ENCODE results near the gene RFX1.

Gene RFX1

DNA sequence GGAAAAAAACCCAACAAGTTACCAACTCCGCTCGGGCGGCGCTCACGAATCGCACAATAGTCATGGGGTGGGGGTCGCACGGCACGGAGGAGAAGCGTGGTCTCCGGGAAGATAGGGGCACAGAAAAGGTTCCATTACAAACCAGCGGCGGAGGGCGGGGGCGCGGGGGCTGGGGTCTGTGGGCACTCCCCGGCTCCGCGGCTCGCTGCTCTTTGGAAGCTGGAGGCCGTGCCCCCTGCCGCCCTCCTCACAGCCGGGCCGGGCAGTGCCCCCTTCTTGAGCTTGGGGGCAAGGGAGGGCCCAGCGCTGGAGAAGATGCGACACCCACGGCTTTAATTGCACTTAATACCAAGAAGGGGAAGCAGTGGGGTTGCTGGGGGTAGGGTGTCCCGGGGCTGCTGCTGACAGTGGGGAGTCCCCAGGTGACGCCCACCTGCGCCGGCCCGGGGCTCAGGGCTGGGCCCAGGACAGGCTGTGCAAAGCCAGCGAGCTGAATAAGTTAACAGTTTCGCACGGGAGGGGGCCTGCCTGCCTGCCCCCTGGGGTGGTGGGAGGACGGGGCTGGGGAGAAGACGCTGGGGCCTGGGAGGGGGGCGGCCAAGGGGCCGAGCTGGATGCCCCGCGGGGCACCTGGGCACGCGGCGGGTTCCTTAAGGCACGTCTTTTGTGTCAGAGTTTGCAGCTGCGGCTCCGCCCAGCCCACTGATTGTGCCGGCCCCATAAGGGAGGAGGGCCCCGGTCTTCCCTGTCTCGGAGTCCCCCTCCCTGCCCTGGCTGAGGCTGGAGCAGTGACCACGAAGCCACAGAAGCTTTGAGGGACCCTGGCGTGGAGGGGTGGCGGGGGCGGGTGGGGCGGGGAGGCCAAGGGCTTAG is 44.1 kb downstream of the RFX1 start:
- no peak for DNase-seq (ENCODE audit: low read depth, low spot score)
- TF ChIP-seq ZNF274 (IDR thresholded peaks at IDR 0.05; ENCODE audit: low read depth, low read length) (no peak), SUZ12 (IDR thresholded peaks at IDR 0.05; ENCODE audit: extremely low read depth, insufficient read depth, insufficient read length) (no peak), YY1 (IDR thresholded peaks at IDR 0.05; ENCODE audit: insufficient read depth, insufficient read length) (no peak)
- Histone ChIP-seq H3K36me3 (ENCODE audit: insufficient read depth, insufficient read length, low read length) (peaks cover 88% of the 10 kb centered on the region), H3K27me3 (ENCODE audit: insufficient read depth, insufficient read length) (no peaks in the 10 kb centered on the region), H3K4me1 (ENCODE audit: insufficient read depth, insufficient read length) (peaks cover 22% of the 10 kb centered on the region), H3K9ac (ENCODE audit: insufficient read length, low read depth) (no peak overlapping the region), H3K4me3 (ENCODE audit: insufficient read length, low read depth) (no peak overlapping the region), H3K9me3 (ENCODE audit: insufficient read depth, low read length) (no peaks in the 10 kb centered on the region)

DNA sequence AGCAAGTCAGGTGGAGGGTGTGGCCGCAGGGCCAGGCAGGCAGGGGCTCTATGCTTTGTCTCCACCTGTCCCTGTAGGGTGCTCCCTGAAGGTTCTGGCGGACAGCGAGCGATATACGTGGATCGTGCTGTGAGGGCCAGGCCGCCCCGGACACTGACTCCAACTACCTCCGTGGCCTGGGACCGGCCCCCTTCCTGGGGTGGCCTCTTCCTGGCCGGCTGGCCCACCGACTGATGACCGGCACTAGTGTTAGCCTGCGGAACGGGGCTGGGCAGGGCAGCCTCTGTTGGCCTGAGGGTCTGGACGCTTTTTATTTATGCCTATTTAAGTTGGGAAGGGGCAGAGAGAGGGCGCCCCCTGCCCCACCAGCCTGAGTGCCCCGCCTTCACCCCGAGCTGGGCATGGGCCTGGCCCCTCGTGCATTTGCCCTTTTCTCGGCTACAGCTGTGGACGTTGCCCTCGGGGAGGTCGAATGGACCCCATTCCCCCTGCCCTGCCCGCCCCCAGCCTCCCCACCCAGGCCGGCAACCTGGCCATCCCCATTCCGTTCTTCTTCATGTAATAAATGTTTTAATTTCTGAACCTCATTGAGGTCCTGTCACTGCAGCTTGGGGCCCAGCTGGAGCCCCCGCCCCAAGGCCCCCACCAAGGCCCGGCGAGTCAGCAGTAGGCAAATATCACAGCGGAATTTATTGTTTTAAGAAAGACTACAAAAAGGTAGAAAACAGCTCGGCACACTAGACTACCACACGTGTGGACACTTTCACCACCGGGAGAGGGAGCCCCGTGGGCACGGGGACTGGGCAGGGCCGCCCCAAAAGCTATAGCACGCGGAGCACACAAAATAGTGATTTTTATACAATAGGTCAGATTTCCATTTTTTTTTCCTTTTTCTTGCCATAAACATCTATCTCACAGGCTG is 45.0 kb downstream of the RFX1 start:
- no peak overlapping the region for H3K9ac ChIP-seq (ENCODE audit: insufficient read length, low read depth)
- H3K4me1 ChIP-seq (ENCODE audit: insufficient read depth, insufficient read length), result peaks cover 22% of the 10 kb centered on the region
- H3K27me3 ChIP-seq (ENCODE audit: insufficient read depth, insufficient read length), result no peaks in the 10 kb centered on the region
- TF ChIP-seq SUZ12 (IDR thresholded peaks at IDR 0.05; ENCODE audit: extremely low read depth, insufficient read depth, insufficient read length) (no peak), ZNF274 (IDR thresholded peaks at IDR 0.05; ENCODE audit: low read depth, low read length) (no peak), YY1 (IDR thresholded peaks at IDR 0.05; ENCODE audit: insufficient read depth, insufficient read length) (no peak)
- DNase-seq (ENCODE audit: low read depth, low spot score), result no peak
- peaks cover 88% of the 10 kb centered on the region for H3K36me3 ChIP-seq (ENCODE audit: insufficient read depth, insufficient read length, low read length)
- no peak overlapping the region for H3K4me3 ChIP-seq (ENCODE audit: insufficient read length, low read depth)
- no peaks in the 10 kb centered on the region for H3K9me3 ChIP-seq (ENCODE audit: insufficient read depth, low read length)

DNA sequence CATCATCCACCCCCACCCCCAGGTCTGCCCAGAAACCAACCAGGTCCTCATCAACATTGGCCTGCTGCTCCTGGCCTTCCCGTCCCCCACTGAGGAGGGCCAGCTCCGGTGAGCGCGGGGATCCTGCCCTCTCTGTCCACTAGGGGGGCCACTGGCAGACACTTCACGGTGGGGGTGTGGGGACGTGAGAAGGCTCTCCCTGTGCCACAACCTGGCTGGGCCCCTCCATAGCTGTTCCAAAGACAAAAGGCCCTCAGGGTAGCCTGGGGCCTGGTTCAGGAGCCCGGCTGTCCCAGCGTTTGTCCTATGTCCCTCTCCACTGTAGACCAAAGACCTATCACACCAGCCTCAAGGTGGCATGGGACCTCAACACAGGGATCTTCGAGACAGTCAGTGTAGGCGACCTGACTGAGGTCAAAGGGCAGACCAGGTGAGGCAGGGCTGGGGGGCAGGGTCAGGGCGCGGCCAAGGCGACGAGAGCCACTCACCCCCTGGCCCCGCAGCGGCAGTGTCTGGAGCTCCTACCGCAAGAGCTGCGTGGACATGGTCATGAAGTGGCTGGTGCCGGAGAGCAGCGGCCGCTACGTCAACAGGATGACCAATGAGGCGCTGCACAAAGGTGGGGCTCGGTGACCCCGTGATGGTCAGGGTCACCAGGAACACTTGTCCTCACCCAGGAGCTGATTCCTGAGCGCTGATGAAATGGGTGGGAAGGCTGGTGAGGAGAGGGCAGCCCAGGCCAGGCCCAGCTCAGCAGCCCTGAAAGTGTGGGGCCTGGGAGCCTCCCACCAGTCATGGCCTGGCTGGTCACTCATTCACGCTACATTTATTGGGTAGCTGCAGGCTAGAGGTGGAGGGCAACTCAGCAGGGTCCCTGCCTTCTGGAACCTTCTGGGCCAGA is 45.9 kb downstream of the RFX1 start:
- Histone ChIP-seq H3K9me3 (ENCODE audit: insufficient read depth, low read length) (no peaks in the 10 kb centered on the region), H3K9ac (ENCODE audit: insufficient read length, low read depth) (no peak overlapping the region), H3K4me3 (ENCODE audit: insufficient read length, low read depth) (no peak overlapping the region), H3K27me3 (ENCODE audit: insufficient read depth, insufficient read length) (no peaks in the 10 kb centered on the region), H3K36me3 (ENCODE audit: insufficient read depth, insufficient read length, low read length) (peaks cover 88% of the 10 kb centered on the region), H3K4me1 (ENCODE audit: insufficient read depth, insufficient read length) (peaks cover 19% of the 10 kb centered on the region)
- no peak for TF ChIP-seq SUZ12 (IDR thresholded peaks at IDR 0.05; ENCODE audit: extremely low read depth, insufficient read depth, insufficient read length)
- no peak for TF ChIP-seq ZNF274 (IDR thresholded peaks at IDR 0.05; ENCODE audit: low read depth, low read length)
- TF ChIP-seq YY1 (IDR thresholded peaks at IDR 0.05; ENCODE audit: insufficient read depth, insufficient read length), result no peak
- no peak for DNase-seq (ENCODE audit: low read depth, low spot score)

DNA sequence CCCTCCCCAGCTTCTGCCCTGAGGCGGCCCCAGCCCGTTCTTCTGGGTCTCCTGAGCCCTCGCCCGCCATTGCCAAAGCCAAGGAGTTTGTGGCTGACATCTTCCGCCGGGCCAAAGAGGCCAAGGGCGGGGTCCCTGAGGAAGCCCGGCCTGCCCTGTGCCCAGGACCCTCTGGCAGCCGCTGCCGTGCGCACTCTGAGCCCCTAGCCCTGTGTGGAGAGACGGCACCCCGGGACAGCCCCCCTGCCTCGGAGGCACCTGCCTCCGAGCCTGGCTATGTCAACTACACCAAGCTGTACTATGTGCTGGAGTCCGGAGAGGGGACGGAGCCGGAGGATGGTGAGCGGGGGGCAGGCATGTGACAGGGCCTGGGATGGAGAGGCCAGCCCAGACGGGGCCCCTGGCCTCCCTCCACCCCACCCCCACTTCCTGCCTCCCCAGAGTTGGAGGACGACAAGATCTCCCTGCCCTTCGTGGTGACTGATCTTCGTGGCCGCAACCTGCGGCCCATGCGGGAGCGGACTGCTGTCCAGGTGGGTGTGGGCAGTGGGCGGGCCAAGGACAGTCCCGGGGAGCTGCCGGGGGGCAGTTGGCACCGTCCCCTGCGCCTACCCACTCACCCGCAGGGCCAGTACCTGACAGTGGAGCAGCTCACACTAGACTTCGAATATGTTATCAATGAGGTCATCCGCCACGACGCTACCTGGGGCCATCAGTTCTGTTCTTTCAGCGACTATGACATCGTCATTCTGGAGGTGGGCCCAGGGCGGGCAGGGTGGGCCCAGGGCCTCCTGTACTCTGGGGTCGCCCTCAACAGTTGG is 46.8 kb downstream of the RFX1 start:
- Histone ChIP-seq H3K4me3 (ENCODE audit: insufficient read length, low read depth) (no peak overlapping the region), H3K27me3 (ENCODE audit: insufficient read depth, insufficient read length) (no peaks in the 10 kb centered on the region), H3K9ac (ENCODE audit: insufficient read length, low read depth) (no peak overlapping the region), H3K36me3 (ENCODE audit: insufficient read depth, insufficient read length, low read length) (peaks cover 91% of the 10 kb centered on the region), H3K4me1 (ENCODE audit: insufficient read depth, insufficient read length) (peaks cover 19% of the 10 kb centered on the region), H3K9me3 (ENCODE audit: insufficient read depth, low read length) (no peaks in the 10 kb centered on the region)
- no peak for TF ChIP-seq SUZ12 (IDR thresholded peaks at IDR 0.05; ENCODE audit: extremely low read depth, insufficient read depth, insufficient read length)
- no peak for TF ChIP-seq ZNF274 (IDR thresholded peaks at IDR 0.05; ENCODE audit: low read depth, low read length)
- TF ChIP-seq YY1 (IDR thresholded peaks at IDR 0.05; ENCODE audit: insufficient read depth, insufficient read length), result no peak
- DNase-seq (ENCODE audit: low read depth, low spot score), result no peak

DNA sequence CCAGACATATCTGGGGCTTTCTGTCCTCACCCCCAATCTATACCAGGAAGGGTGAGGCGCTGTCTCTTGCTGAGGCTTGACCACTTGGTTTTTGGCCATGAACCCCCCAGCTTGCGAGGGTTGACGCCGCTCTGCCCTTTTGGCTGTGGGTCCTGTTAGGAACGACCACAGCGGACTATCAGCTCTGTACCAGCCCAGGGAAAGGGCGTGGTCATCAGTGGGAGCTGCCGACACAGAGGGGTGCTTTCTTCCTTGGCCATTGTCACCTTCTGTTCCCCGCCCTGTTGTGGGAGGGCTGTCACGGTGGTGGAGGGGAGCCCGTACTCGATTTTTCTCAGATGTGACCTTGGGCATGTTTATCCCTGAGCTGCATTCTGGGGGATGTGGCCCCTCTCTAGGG is 48.1 kb downstream of the RFX1 start:
- Histone ChIP-seq H3K4me1 (ENCODE audit: insufficient read depth, insufficient read length) (peaks cover 28% of the 10 kb centered on the region), H3K4me3 (ENCODE audit: insufficient read length, low read depth) (no peak overlapping the region), H3K9ac (ENCODE audit: insufficient read length, low read depth) (no peak overlapping the region), H3K27me3 (ENCODE audit: insufficient read depth, insufficient read length) (no peaks in the 10 kb centered on the region), H3K9me3 (ENCODE audit: insufficient read depth, low read length) (no peaks in the 10 kb centered on the region), H3K36me3 (ENCODE audit: insufficient read depth, insufficient read length, low read length) (peaks cover 92% of the 10 kb centered on the region)
- no peak for TF ChIP-seq YY1 (IDR thresholded peaks at IDR 0.05; ENCODE audit: insufficient read depth, insufficient read length)
- TF ChIP-seq ZNF274 (IDR thresholded peaks at IDR 0.05; ENCODE audit: low read depth, low read length), result no peak
- no peak for TF ChIP-seq SUZ12 (IDR thresholded peaks at IDR 0.05; ENCODE audit: extremely low read depth, insufficient read depth, insufficient read length)
- DNase-seq (ENCODE audit: low read depth, low spot score), result no peak

DNA sequence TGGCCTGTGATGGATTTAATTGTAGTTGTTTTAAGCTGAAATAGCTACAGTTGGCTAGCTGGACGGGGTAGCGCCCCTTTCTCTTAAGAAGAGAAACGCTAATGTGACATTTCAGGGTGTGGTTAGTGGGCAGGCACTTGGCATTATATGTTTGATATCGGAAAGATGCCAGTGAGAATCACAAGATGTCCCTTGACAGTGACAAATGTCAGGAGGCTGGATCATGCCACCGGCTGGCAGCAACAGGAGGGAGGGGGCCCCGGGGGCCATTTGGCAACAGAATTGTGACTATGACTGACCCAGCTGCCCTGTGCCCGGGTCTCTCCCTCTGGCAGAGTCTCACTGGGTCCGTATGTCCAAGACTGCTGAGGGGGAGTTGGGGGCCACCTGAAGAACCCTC is 49.1 kb downstream of the RFX1 start:
- Histone ChIP-seq H3K36me3 (ENCODE audit: insufficient read depth, insufficient read length, low read length) (peaks cover 86% of the 10 kb centered on the region), H3K9me3 (ENCODE audit: insufficient read depth, low read length) (no peaks in the 10 kb centered on the region), H3K4me1 (ENCODE audit: insufficient read depth, insufficient read length) (peaks cover 22% of the 10 kb centered on the region), H3K27me3 (ENCODE audit: insufficient read depth, insufficient read length) (no peaks in the 10 kb centered on the region), H3K9ac (ENCODE audit: insufficient read length, low read depth) (no peak overlapping the region), H3K4me3 (ENCODE audit: insufficient read length, low read depth) (no peak overlapping the region)
- no peak for DNase-seq (ENCODE audit: low read depth, low spot score)
- TF ChIP-seq ZNF274 (IDR thresholded peaks at IDR 0.05; ENCODE audit: low read depth, low read length) (no peak), SUZ12 (IDR thresholded peaks at IDR 0.05; ENCODE audit: extremely low read depth, insufficient read depth, insufficient read length) (no peak), YY1 (IDR thresholded peaks at IDR 0.05; ENCODE audit: insufficient read depth, insufficient read length) (no peak)
